ENCODE results near the gene PIGO. TPM values are rescaled to one million over a fixed set of nuclear protein-coding genes. Genes with fewer than 3 reads are reported as not detected.

The PIGO gene
- total RNA-seq, 1 experiment from 2014 or later = 23.4 TPM

- 0 out of 2 replicates have a peak, but pooled peaks cover 4% of the 10 kb centered on the region for H3K27me3 Mint-ChIP-seq (ENCODE audit: low read depth)
- Histone ChIP-seq H3K27ac (ENCODE audit: insufficient read length, low read depth, low read length) (peak overlapping the region; percentile 6), H3K79me2 (ENCODE audit: insufficient read depth, low read length) (no peaks in the 10 kb centered on the region), H4K91ac (ENCODE audit: insufficient read length, low read depth, low read length) (no peak overlapping the region), H3T11ph (ENCODE audit: low read length) (no peak overlapping the region), H3K9me3 (ENCODE audit: control insufficient read depth, low read depth, low read length) (no peaks in the 10 kb centered on the region), H4K20me1 (ENCODE audit: control insufficient read depth, insufficient read depth, insufficient read length) (no peaks in the 10 kb centered on the region), H2BK120ac (ENCODE audit: low read depth, low read length, poor library complexity, severe bottlenecking) (no peak overlapping the region), H2AFZ (ENCODE audit: low read length) (no peak overlapping the region), H3K27me3 (ENCODE audit: insufficient read depth, low read length) (no peaks in the 10 kb centered on the region), H3K79me1 (ENCODE audit: insufficient read depth, low read depth, low read length, poor library complexity, severe bottlenecking) (no peaks in the 10 kb centered on the region), H2BK12ac (ENCODE audit: insufficient read length, low read depth, low read length) (no peak overlapping the region), H3K23me2 (ENCODE audit: insufficient read length, low read depth, low read length, poor library complexity, severe bottlenecking) (peaks cover 19% of the 10 kb centered on the region), H3K4ac (ENCODE audit: low read depth, low read length) (no peak overlapping the region), H3K23ac (ENCODE audit: insufficient read length, low read depth, low read length) (no peak overlapping the region), H2BK15ac (ENCODE audit: low read depth, low read length) (no peak overlapping the region), H4K5ac (ENCODE audit: insufficient read length, low read depth, low read length) (no peak overlapping the region), H3K4me1 (ENCODE audit: insufficient read depth, low read length) (peaks cover 2% of the 10 kb centered on the region; the same call in 1 of the 2 replicates), H2AK5ac (ENCODE audit: insufficient read length, low read length) (no peak overlapping the region), H4K8ac (replicated peaks; ENCODE audit: insufficient read length, low read depth, low read length) (no peak overlapping the region), H3K14ac (ENCODE audit: insufficient read depth, low read length) (no peak overlapping the region; the same call in 1 of the 2 replicates), H3K9ac (ENCODE audit: extremely low read depth, insufficient read length, low read length) (no peak overlapping the region), H3K18ac (ENCODE audit: insufficient read length, low read depth, low read length) (peak overlapping the region; percentile 63), H3K56ac (ENCODE audit: insufficient read length, low read depth, low read length) (no peak overlapping the region), H3K4me2 (ENCODE audit: insufficient read depth, insufficient read length, low read length) (peak overlapping the region; percentile 89), H2BK5ac (ENCODE audit: insufficient read length, low read length) (no peak overlapping the region), H2BK20ac (ENCODE audit: low read depth, low read length, poor library complexity, severe bottlenecking) (no peak overlapping the region)
- H3K4me1 Mint-ChIP-seq = peaks cover 44 to 46% of the 10 kb centered on the region in 2 experiments
- no peaks in the 10 kb centered on the region for H3K36me3 Mint-ChIP-seq (ENCODE audit: insufficient read depth in 1 of 3, low read depth in 3 of 3)
- TF ChIP-seq CTCF (conservative IDR thresholded peaks at IDR 0.05) = no peak
- H3K27ac Mint-ChIP-seq = peak overlapping the region; percentile 80 to 97 (median 92)
- DNase-seq = peak; percentile 98
- peak overlapping the region; percentile 87 to 94 for H3K4me3 Mint-ChIP-seq
- no CpG with 5 or more reads among the region's 5 CpGs for WGBS (ENCODE audit: extremely low coverage, insufficient read length, low lambda C conversion rate)
- H3K9me3 Mint-ChIP-seq = no peaks in the 10 kb centered on the region
Measured at GRCh38 chr9:35114113-35114839, 17.9 kb upstream of the PIGO start.

Data from H9 (cell line).